H1 (cell line): ENCODE data around the gene IGF2R. TPM values are rescaled to one million over a fixed set of nuclear protein-coding genes. Genes with fewer than 3 reads are reported as not detected.

Experiments
- EGR1 ChIP-seq: IDR thresholded peaks from 2 replicates; pipeline ENCODE4 v1.6.1; 2011; ENCODE audit warnings: low read depth, low read length, borderline replicate concordance
- RAD21 ChIP-seq, 2 experiments: IDR thresholded peaks in 1 of 2; conservative IDR thresholded peaks in 1 of 2; 2 replicates each; pipeline ENCODE4 v1.6.1; 2011; ENCODE audit warnings: low read depth in 2 of 2, low read length in 2 of 2, improper control_type of control experiment in 1 of 2, inconsistent platforms in 1 of 2, mild to moderate bottlenecking in 1 of 2, moderate library complexity in 1 of 2
- polyA plus RNA-seq, 7 experiments: library from polyadenylated mRNA; depleted of rRNA in 3 of 7; stranded (reverse) in 5 of 7; unstranded in 2 of 7; fragments of >200 nt in 5 of 7; fragments of 200-250 nt in 2 of 7; gene quantifications; 1 replicate in 5 of 7; 2 replicates in 1 of 7; 4 replicates in 1 of 7; pipeline versions ENCODE4 v1.2.1 to v1.2.3, GENCODE V29; 2011 to 2013; ENCODE audit warnings: missing spikeins in 2 of 7, mixed read lengths in 2 of 7
- total RNA-seq: library from RNA; stranded (reverse); fragmentation: NEBNext Ultra II Directional; extraction: Animal tissue kit (Norgen Biotek cat#: 25700); gene quantifications from 2 replicates; pipeline ENCODE4 v1.2.1, GENCODE V29; 2021
- TF ChIP-seq, protein P1 (sequence below): fragments of 300-600 bp; sonication (generic); IDR thresholded peaks from 2 replicates; pipeline ENCODE4 v1.7.1; 2012; ENCODE audit warnings: low read length, moderate library complexity, mild to moderate bottlenecking, inconsistent platforms; ENCODE audit not compliant: insufficient replicate concordance
- TF ChIP-seq, protein P2 (sequence below): IDR thresholded peaks from 2 replicates; pipeline ENCODE4 v1.6.1; 2012; ENCODE audit warnings: inconsistent platforms

IGF2R gene
- total and polyA plus RNA-seq, 2 of the 8 experiments (the other 6 are each of a cell fraction or from before 2014, with no cell fraction given): 20.6 to 74.1 TPM

DNA sequence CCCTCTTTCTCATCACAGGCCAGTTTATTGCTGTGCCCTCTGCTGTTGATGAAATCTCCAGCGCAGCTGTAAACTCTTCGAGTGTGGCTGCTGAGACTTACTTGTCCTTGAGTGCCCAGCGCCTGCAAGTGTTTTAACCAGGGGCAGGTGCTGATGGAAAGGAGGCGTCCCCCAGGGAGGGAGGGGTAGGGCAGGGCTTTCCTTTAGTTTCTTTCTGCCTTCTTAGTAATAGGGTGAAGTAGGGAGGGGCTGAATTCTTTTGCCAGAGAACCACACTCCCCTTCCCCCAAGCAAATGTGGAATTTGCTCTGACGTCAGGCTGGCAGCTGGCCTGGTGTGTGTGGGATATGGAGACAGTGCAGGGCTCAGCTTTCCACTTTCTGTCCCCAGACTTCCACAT, 61.2 kb downstream of the IGF2R start (continued):
- TF ChIP-seq, protein P1, sequence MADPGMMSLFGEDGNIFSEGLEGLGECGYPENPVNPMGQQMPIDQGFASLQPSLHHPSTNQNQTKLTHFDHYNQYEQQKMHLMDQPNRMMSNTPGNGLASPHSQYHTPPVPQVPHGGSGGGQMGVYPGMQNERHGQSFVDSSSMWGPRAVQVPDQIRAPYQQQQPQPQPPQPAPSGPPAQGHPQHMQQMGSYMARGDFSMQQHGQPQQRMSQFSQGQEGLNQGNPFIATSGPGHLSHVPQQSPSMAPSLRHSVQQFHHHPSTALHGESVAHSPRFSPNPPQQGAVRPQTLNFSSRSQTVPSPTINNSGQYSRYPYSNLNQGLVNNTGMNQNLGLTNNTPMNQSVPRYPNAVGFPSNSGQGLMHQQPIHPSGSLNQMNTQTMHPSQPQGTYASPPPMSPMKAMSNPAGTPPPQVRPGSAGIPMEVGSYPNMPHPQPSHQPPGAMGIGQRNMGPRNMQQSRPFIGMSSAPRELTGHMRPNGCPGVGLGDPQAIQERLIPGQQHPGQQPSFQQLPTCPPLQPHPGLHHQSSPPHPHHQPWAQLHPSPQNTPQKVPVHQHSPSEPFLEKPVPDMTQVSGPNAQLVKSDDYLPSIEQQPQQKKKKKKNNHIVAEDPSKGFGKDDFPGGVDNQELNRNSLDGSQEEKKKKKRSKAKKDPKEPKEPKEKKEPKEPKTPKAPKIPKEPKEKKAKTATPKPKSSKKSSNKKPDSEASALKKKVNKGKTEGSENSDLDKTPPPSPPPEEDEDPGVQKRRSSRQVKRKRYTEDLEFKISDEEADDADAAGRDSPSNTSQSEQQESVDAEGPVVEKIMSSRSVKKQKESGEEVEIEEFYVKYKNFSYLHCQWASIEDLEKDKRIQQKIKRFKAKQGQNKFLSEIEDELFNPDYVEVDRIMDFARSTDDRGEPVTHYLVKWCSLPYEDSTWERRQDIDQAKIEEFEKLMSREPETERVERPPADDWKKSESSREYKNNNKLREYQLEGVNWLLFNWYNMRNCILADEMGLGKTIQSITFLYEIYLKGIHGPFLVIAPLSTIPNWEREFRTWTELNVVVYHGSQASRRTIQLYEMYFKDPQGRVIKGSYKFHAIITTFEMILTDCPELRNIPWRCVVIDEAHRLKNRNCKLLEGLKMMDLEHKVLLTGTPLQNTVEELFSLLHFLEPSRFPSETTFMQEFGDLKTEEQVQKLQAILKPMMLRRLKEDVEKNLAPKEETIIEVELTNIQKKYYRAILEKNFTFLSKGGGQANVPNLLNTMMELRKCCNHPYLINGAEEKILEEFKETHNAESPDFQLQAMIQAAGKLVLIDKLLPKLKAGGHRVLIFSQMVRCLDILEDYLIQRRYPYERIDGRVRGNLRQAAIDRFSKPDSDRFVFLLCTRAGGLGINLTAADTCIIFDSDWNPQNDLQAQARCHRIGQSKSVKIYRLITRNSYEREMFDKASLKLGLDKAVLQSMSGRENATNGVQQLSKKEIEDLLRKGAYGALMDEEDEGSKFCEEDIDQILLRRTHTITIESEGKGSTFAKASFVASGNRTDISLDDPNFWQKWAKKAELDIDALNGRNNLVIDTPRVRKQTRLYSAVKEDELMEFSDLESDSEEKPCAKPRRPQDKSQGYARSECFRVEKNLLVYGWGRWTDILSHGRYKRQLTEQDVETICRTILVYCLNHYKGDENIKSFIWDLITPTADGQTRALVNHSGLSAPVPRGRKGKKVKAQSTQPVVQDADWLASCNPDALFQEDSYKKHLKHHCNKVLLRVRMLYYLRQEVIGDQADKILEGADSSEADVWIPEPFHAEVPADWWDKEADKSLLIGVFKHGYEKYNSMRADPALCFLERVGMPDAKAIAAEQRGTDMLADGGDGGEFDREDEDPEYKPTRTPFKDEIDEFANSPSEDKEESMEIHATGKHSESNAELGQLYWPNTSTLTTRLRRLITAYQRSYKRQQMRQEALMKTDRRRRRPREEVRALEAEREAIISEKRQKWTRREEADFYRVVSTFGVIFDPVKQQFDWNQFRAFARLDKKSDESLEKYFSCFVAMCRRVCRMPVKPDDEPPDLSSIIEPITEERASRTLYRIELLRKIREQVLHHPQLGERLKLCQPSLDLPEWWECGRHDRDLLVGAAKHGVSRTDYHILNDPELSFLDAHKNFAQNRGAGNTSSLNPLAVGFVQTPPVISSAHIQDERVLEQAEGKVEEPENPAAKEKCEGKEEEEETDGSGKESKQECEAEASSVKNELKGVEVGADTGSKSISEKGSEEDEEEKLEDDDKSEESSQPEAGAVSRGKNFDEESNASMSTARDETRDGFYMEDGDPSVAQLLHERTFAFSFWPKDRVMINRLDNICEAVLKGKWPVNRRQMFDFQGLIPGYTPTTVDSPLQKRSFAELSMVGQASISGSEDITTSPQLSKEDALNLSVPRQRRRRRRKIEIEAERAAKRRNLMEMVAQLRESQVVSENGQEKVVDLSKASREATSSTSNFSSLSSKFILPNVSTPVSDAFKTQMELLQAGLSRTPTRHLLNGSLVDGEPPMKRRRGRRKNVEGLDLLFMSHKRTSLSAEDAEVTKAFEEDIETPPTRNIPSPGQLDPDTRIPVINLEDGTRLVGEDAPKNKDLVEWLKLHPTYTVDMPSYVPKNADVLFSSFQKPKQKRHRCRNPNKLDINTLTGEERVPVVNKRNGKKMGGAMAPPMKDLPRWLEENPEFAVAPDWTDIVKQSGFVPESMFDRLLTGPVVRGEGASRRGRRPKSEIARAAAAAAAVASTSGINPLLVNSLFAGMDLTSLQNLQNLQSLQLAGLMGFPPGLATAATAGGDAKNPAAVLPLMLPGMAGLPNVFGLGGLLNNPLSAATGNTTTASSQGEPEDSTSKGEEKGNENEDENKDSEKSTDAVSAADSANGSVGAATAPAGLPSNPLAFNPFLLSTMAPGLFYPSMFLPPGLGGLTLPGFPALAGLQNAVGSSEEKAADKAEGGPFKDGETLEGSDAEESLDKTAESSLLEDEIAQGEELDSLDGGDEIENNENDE: no peak
- TF ChIP-seq RAD21 (IDR thresholded peaks at IDR 0.05 in 1 of 2, conservative IDR thresholded peaks at IDR 0.05 in 1 of 2; ENCODE audit: low read depth in 2 of 2, low read length in 2 of 2) (no peak), EGR1 (no peak)
- TF ChIP-seq, protein P2, sequence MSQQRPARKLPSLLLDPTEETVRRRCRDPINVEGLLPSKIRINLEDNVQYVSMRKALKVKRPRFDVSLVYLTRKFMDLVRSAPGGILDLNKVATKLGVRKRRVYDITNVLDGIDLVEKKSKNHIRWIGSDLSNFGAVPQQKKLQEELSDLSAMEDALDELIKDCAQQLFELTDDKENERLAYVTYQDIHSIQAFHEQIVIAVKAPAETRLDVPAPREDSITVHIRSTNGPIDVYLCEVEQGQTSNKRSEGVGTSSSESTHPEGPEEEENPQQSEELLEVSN: no peak
